IMR-90 (cell line): ENCODE data around the gene SIGLEC11. TPM values are rescaled to one million over a fixed set of nuclear protein-coding genes. Genes with fewer than 3 reads are reported as not detected.

Experiments used
- ATAC-seq: fragments of 200-7000 bp; cut with Tn5 transposase; 2 replicates; pipeline ENCODE4 v1.9.1; 2020; ENCODE audit warnings: low read depth, mild to moderate bottlenecking, moderate library complexity
- BruUV-seq: library from RNA; stranded (reverse); fragments of 400-500 nt; replicated peaks from 2 replicates; lab custom pipeline; 2021; lab: Mats Ljungman, UMichigan
- CTCF ChIA-PET: fragments of 300-600 bp; formaldehyde crosslinking; extraction: SDS; loops from one replicate; lab custom pipeline; 2021; ENCODE audit warnings: antibody characterized with exemption; lab: Yijun Ruan, JAX
- POLR2A ChIA-PET: fragments of 300-600 bp; sonication (Branson Sonifier 250); formaldehyde crosslinking; loops from one replicate; lab custom pipeline; 2022; ENCODE audit warnings: antibody characterized with exemption; ENCODE audit not compliant: unreplicated experiment; lab: Charles Lee
- DNase-seq: peaks from one replicate; pipeline ENCODE4 v3.0.0; 2013
- H2AFZ ChIP-seq: replicated peaks from 2 replicates; pipeline ENCODE3; 2013; ENCODE audit warnings: low read length, mild to moderate bottlenecking; ENCODE audit not compliant: poor library complexity
- H2AK5ac ChIP-seq: 2 replicates; pipeline ENCODE4 v1.6.1; 2013; ENCODE audit warnings: low read depth, low read length, inconsistent platforms
- H2AK9ac ChIP-seq: replicated peaks from 2 replicates; pipeline ENCODE3; 2013; ENCODE audit warnings: mild to moderate bottlenecking, low read depth, low read length, moderate library complexity; ENCODE audit not compliant: poor library complexity
- H2BK120ac ChIP-seq: 2 replicates; pipeline ENCODE4 v1.6.1; 2013; ENCODE audit warnings: low read depth, low read length, inconsistent platforms
- H2BK15ac ChIP-seq: 3 replicates; pipeline ENCODE4 v1.6.1; 2013; ENCODE audit warnings: low read depth, low read length, inconsistent platforms
- H2BK20ac ChIP-seq: 2 replicates; pipeline ENCODE4 v1.6.1; 2013; ENCODE audit warnings: low read depth, mild to moderate bottlenecking, inconsistent platforms, low read length, moderate library complexity
- H2BK5ac ChIP-seq: 2 replicates; pipeline ENCODE4 v1.6.1; 2013; ENCODE audit warnings: mild to moderate bottlenecking, low read depth, low read length, inconsistent platforms; ENCODE audit not compliant: poor library complexity, severe bottlenecking
- H3K14ac ChIP-seq: replicated peaks from 2 replicates; pipeline ENCODE4 v1.6.1; 2013; ENCODE audit warnings: low read depth, low read length, inconsistent platforms
- H3K18ac ChIP-seq: 2 replicates; pipeline ENCODE4 v1.6.1; 2013; ENCODE audit warnings: low read depth, low read length, control low read depth
- H3K23ac ChIP-seq: 2 replicates; pipeline ENCODE4 v1.6.1; 2013; ENCODE audit warnings: low read depth, low read length, inconsistent platforms
- H3K27ac ChIP-seq: 2 replicates; pipeline ENCODE4 v1.5.1; 2013; ENCODE audit warnings: mild to moderate bottlenecking, control low read depth, low read length; ENCODE audit not compliant: insufficient read depth
- H3K27me3 ChIP-seq: 2 replicates; pipeline ENCODE4 v1.6.1; 2013; ENCODE audit warnings: low read length; ENCODE audit not compliant: control insufficient read depth, insufficient read depth
- H3K36me3 ChIP-seq: 2 replicates; pipeline ENCODE4 v1.6.1; 2013; ENCODE audit warnings: low read length, mixed read lengths; ENCODE audit not compliant: control insufficient read depth, insufficient read depth
- H3K4ac ChIP-seq: 2 replicates; pipeline ENCODE4 v1.6.1; 2013; ENCODE audit warnings: low read depth, low read length, inconsistent platforms
- H3K4me1 ChIP-seq: 2 replicates; pipeline ENCODE4 v1.6.1; 2013; ENCODE audit warnings: low read length, mixed read lengths; ENCODE audit not compliant: control insufficient read depth, insufficient read depth
- H3K4me2 ChIP-seq: 2 replicates; pipeline ENCODE4 v1.6.1; 2013; ENCODE audit warnings: low read depth, mild to moderate bottlenecking, control low read depth, low read length, moderate library complexity
- H3K4me3 ChIP-seq: 2 replicates; pipeline ENCODE4 v1.5.1; 2013; ENCODE audit warnings: low read depth, mild to moderate bottlenecking, control low read depth, low read length, moderate library complexity; ENCODE audit not compliant: insufficient read depth
- H3K56ac ChIP-seq: 2 replicates; pipeline ENCODE4 v1.6.1; 2013; ENCODE audit warnings: low read length, inconsistent platforms; ENCODE audit not compliant: insufficient read depth; ENCODE audit errors: extremely low read depth
- H3K79me1 ChIP-seq, 2 experiments: 2 replicates each; pipeline ENCODE4 v1.6.1; 2013; ENCODE audit warnings: low read length in 2 of 2, inconsistent platforms in 1 of 2, low read depth in 1 of 2
- H3K9ac ChIP-seq: 2 replicates; pipeline ENCODE4 v1.6.1; 2013; ENCODE audit warnings: low read depth, low read length, control low read depth
- H3K9me1 ChIP-seq: 2 replicates; pipeline ENCODE4 v1.6.1; 2013; ENCODE audit warnings: low read length, inconsistent platforms; ENCODE audit not compliant: insufficient read depth
- H3K9me3 ChIP-seq: 2 replicates; pipeline ENCODE4 v1.6.1; 2013; ENCODE audit warnings: low read length; ENCODE audit not compliant: control insufficient read depth, insufficient read depth
- H4K20me1 ChIP-seq: 2 replicates; pipeline ENCODE4 v1.6.1; 2013; ENCODE audit warnings: low read length, inconsistent platforms; ENCODE audit not compliant: insufficient read depth
- H4K5ac ChIP-seq: 2 replicates; pipeline ENCODE4 v1.6.1; 2013; ENCODE audit warnings: mild to moderate bottlenecking, low read depth, low read length, control low read depth
- H4K8ac ChIP-seq, 2 experiments: 2 replicates each; pipeline ENCODE4 v1.6.1; 2013; ENCODE audit warnings: low read depth in 2 of 2, low read length in 2 of 2, control low read depth in 1 of 2, inconsistent platforms in 1 of 2
- H4K91ac ChIP-seq: 2 replicates; pipeline ENCODE4 v1.6.1; 2013; ENCODE audit warnings: low read depth, low read length, inconsistent platforms; ENCODE audit not compliant: insufficient read depth
- CEBPB ChIP-seq: IDR thresholded peaks from 2 replicates; pipeline ENCODE4 v1.6.1; 2012; ENCODE audit warnings: low read depth, low read length, improper control_type of control experiment
- CHD1 ChIP-seq: IDR thresholded peaks from 2 replicates; pipeline ENCODE4 v1.6.1; 2012; ENCODE audit warnings: low read depth, low read length, improper control_type of control experiment
- ELK1 ChIP-seq: fragments of 150-350 bp; IDR thresholded peaks from 2 replicates; pipeline ENCODE4 v1.6.1; 2016; ENCODE audit warnings: low read depth, mild to moderate bottlenecking, low read length, moderate library complexity, borderline replicate concordance
- FOS ChIP-seq: fragments of 150-350 bp; IDR thresholded peaks from 2 replicates; pipeline ENCODE4 v1.6.1; 2016; ENCODE audit warnings: low read depth, low read length
- MAFK ChIP-seq: IDR thresholded peaks from 2 replicates; pipeline ENCODE4 v1.6.1; 2012; ENCODE audit warnings: low read depth, low read length, improper control_type of control experiment
- MAZ ChIP-seq: IDR thresholded peaks from 2 replicates; pipeline ENCODE4 v1.6.1; 2012; ENCODE audit warnings: low read depth, mild to moderate bottlenecking, low read length, improper control_type of control experiment, moderate library complexity, borderline replicate concordance
- MXI1 ChIP-seq: IDR thresholded peaks from 2 replicates; pipeline ENCODE4 v1.6.1; 2012; ENCODE audit warnings: low read depth, mild to moderate bottlenecking, low read length, moderate library complexity, borderline replicate concordance
- NFE2L2 ChIP-seq: fragments of 150-350 bp; IDR thresholded peaks from 2 replicates; pipeline ENCODE4 v1.6.1; 2016; ENCODE audit warnings: low read depth, mild to moderate bottlenecking, low read length
- POLR2A ChIP-seq: IDR thresholded peaks from 2 replicates; pipeline ENCODE4 v1.6.1; 2012; ENCODE audit warnings: mild to moderate bottlenecking, low read depth, low read length
- RAD21 ChIP-seq: IDR thresholded peaks from 2 replicates; pipeline ENCODE4 v1.6.1; 2012; ENCODE audit warnings: low read length, improper control_type of control experiment
- RCOR1 ChIP-seq: IDR thresholded peaks from 2 replicates; pipeline ENCODE4 v1.6.1; 2012; ENCODE audit warnings: mild to moderate bottlenecking, low read length, improper control_type of control experiment; ENCODE audit not compliant: insufficient replicate concordance
- RFX5 ChIP-seq: IDR thresholded peaks from 2 replicates; pipeline ENCODE4 v1.8.0; 2012; ENCODE audit warnings: low read depth, mild to moderate bottlenecking, low read length, moderate library complexity
- SMC3 ChIP-seq: fragments of 150-350 bp; IDR thresholded peaks from 2 replicates; pipeline ENCODE4 v1.6.1; 2016; ENCODE audit warnings: low read depth, mild to moderate bottlenecking, antibody characterized with exemption, low read length, moderate library complexity
- WGBS, 2 experiments: methylation state at CpG; one replicate each; pipeline versions ENCODE4 v1.1.5 to v1.1.7; 2013; ENCODE audit warnings: missing lambda C conversion rate in 2 of 2; ENCODE audit not compliant: insufficient read length in 1 of 2; ENCODE audit errors: extremely low coverage in 2 of 2; 5-methylcytosine and 5-hydroxymethylcytosine counted together
- dilution Hi-C: fragments of 300-500 bp; cut with HindIII; formaldehyde crosslinking; loops from one replicate; pipeline ENCODE4 v1.14.3; 2018; ENCODE audit warnings: low sequenced_read_pairs; ENCODE audit not compliant: unreplicated experiment
- in situ Hi-C: fragments of 300-500 bp; cut with MboI; formaldehyde crosslinking; loops from 3 replicates; pipeline ENCODE4 v1.14.3; 2019; ENCODE audit warnings: low sequenced_read_pairs, inconsistent platforms, mixed read lengths
- intact Hi-C: fragments of 100-400 bp; cut with micrococcal nuclease; formaldehyde crosslinking; loops from 2 replicates; pipeline ENCODE4 v1.10.0; 2022
- polyA plus RNA-seq, 3 experiments: library from polyadenylated mRNA; depleted of rRNA; stranded (reverse); fragments of >200 nt; gene quantifications; 2 replicates each; pipeline ENCODE4 v1.2.3, GENCODE V29; 2012; ENCODE audit warnings: low replicate concordance in 1 of 3
- total RNA-seq: library from RNA; depleted of rRNA; stranded (reverse); fragments of >200 nt; gene quantifications from 2 replicates; pipeline ENCODE4 v1.2.3, GENCODE V29; 2012
- TF ChIP-seq, protein P1 (sequence below): fragments of 150-350 bp; IDR thresholded peaks from 2 replicates; pipeline ENCODE4 v1.6.1; 2017; ENCODE audit warnings: mild to moderate bottlenecking, antibody characterized with exemption, low read length, low read depth
- TF ChIP-seq, protein P2 (sequence below): conservative IDR thresholded peaks from 2 replicates; pipeline ENCODE4 v1.5.1; 2012; ENCODE audit warnings: mild to moderate bottlenecking, low read depth, low read length, improper control_type of control experiment

Gene SIGLEC11
- total and polyA plus RNA-seq, 2 of the 4 experiments (the other 2 are of a cell fraction), result not detected

DNA sequence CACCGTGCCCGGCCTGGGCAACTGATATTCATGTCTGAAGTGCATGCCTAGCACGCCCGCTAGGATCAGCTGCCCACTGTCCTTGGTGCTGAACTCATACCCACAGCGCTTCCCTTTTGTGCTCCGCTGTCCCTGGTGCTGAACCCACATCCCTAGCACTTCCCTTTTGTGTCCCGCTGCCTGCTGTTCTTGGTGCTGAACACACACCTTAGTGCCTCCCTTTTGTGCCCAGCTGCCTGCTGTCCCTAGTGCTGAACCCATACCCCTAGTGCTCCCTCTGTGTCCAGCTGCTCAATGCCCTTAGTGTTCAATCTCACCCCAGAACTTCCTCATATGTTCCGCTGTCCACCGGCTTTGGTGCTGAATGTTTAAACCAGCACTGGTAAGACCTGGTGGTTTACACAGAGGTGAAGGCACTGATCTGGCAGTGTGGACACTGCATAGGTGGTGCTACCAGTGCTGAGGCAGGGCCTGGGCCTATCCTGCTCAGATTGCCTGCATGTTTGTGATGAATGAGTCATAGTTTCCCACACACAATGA is 26.3 kb upstream of the SIGLEC11 start:
- Histone ChIP-seq H3K4me3 (no peak overlapping the region), H3K36me3 (peaks cover 31% of the 10 kb centered on the region), H4K8ac (no peak overlapping the region), H3K27ac (no peak overlapping the region), H3K9ac (no peak overlapping the region), H2BK15ac (no peak overlapping the region), H2AK9ac (peak overlapping the region; percentile 1), H3K9me3 (no peaks in the 10 kb centered on the region), H2AK5ac (no peak overlapping the region), H3K14ac (no peak overlapping the region), H2AFZ (peak overlapping the region; percentile 64), H2BK20ac (no peak overlapping the region), H3K9me1 (peaks cover 15% of the 10 kb centered on the region), H3K4me1 (no peaks in the 10 kb centered on the region), H2BK120ac (no peak overlapping the region), H4K5ac (no peak overlapping the region), H3K79me1 (peaks cover 0 to 9% of the 10 kb centered on the region in 2 experiments; a peak in 1 of 4 replicates), H4K91ac (no peak overlapping the region), H3K27me3 (no peaks in the 10 kb centered on the region), H3K23ac (no peak overlapping the region), H3K56ac (no peak overlapping the region), H3K4me2 (no peak overlapping the region), H2BK5ac (no peak overlapping the region), H3K18ac (no peak overlapping the region), H3K4ac (no peak overlapping the region), H4K20me1 (peaks cover 28% of the 10 kb centered on the region)
- intact Hi-C loops (loop anchor here (1.0 kb wide), 2 partner anchors 38 to 50 kb away; partner anchors contain the start of gene VRK3), dilution Hi-C loops (no loop called here), in situ Hi-C loops (loop anchor here (10.0 kb wide), 1 partner anchor 52 kb away; no protein-coding TSS in a partner anchor)
- ChIA-PET POLR2A (no interaction called here), CTCF (no interaction called here)
- WGBS, 2 experiments, result 20% methylated on average over 1 of the region's 9 CpGs; no CpG with 5 or more reads in 1 of the 2 experiments
- DNase-seq, result peak; percentile 90
- no TSS peak for BruUV-seq
- peak; percentile 94 for ATAC-seq
- TF ChIP-seq MXI1 (peak; percentile 100), RAD21 (peak; percentile 27; the same call in 1 of the 2 replicates), NFE2L2 (no peak), FOS (no peak), MAZ (peak; percentile 46; the same call in 1 of the 2 replicates), RFX5 (no peak), RCOR1 (peak; percentile 100), ELK1 (no peak), MAFK (no peak), CEBPB (no peak), CHD1 (no peak), POLR2A (no peak), SMC3 (peak; percentile 16; the same call in 1 of the 2 replicates)
- TF ChIP-seq, protein P1, sequence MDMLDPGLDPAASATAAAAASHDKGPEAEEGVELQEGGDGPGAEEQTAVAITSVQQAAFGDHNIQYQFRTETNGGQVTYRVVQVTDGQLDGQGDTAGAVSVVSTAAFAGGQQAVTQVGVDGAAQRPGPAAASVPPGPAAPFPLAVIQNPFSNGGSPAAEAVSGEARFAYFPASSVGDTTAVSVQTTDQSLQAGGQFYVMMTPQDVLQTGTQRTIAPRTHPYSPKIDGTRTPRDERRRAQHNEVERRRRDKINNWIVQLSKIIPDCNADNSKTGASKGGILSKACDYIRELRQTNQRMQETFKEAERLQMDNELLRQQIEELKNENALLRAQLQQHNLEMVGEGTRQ, result no peak
- TF ChIP-seq, protein P2, sequence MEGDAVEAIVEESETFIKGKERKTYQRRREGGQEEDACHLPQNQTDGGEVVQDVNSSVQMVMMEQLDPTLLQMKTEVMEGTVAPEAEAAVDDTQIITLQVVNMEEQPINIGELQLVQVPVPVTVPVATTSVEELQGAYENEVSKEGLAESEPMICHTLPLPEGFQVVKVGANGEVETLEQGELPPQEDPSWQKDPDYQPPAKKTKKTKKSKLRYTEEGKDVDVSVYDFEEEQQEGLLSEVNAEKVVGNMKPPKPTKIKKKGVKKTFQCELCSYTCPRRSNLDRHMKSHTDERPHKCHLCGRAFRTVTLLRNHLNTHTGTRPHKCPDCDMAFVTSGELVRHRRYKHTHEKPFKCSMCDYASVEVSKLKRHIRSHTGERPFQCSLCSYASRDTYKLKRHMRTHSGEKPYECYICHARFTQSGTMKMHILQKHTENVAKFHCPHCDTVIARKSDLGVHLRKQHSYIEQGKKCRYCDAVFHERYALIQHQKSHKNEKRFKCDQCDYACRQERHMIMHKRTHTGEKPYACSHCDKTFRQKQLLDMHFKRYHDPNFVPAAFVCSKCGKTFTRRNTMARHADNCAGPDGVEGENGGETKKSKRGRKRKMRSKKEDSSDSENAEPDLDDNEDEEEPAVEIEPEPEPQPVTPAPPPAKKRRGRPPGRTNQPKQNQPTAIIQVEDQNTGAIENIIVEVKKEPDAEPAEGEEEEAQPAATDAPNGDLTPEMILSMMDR, result 0 out of 2 replicates have a peak, but pooled peaks have one; percentile 7
